Pancreas (tissue), 10 donors: Measurements from ENCODE around the gene PUS3. TPM values are rescaled to one million over a fixed set of nuclear protein-coding genes. Genes with fewer than 3 reads are reported as not detected.

Experiments used
- ATAC-seq, 4 donors: fragments of 200-7000 bp; cut with Tn5 transposase; one replicate each; pipeline versions ENCODE4 v1.8.0 to v1.9.1; 2020; ENCODE audit warnings: mild to moderate bottlenecking in 4 of 4, moderate library complexity in 4 of 4
- DNase-seq, 6 donors: peaks; one replicate each; pipeline ENCODE4 v3.0.0-alpha.2; 2020
- FAIRE-seq: peaks from 2 replicates; lab custom pipeline; 2012; peaks lifted over from hg19 to GRCh38; lab: Jason Lieb, UNC
- H3K27ac ChIP-seq, 4 donors: fragments of 200-600 bp; sonication (generic); 1 replicate in 3 of 4; 2 replicates in 1 of 4; pipeline versions ENCODE4 v1.5.0 to v1.8.0; 2020
- H3K27me3 ChIP-seq, 4 donors: fragments of 200-600 bp; one replicate each; pipeline ENCODE4 v1.8.0; 2021
- H3K36me3 ChIP-seq, 3 donors: fragments of 200-600 bp; sonication (generic) in 1 of 3; one replicate each; pipeline versions ENCODE4 v1.5.0 to v1.8.0; 2020 to 2021
- H3K4me1 ChIP-seq, 3 donors: fragments of 200-600 bp; one replicate each; pipeline ENCODE4 v1.8.0; 2021
- H3K4me3 ChIP-seq, 4 donors: fragments of 200-600 bp; sonication (generic) in 2 of 4; one replicate each; pipeline versions ENCODE4 v1.5.0 to v1.8.0; 2020 to 2021
- H3K9me3 ChIP-seq, 4 donors: fragments of 200-600 bp; one replicate each; pipeline ENCODE4 v1.8.0; 2021
- CTCF ChIP-seq, 4 donors: fragments of 200-600 bp; sonication (generic) in 3 of 4; IDR thresholded peaks; one replicate each; pipeline versions ENCODE4 v1.5.0 to v1.8.0; 2021; ENCODE audit warnings: antibody characterized with exemption in 4 of 4
- WGBS, 2 donors: extraction: QIAGEN DNeasy Blood & Tissue Kit; methylation state at CpG; one replicate each; pipeline ENCODE4 v1.1.7; 2013; 5-methylcytosine and 5-hydroxymethylcytosine counted together
- intact Hi-C, 3 donors: fragments of 100-400 bp; cut with DNase I; formaldehyde crosslinking; loops; one replicate each; pipeline versions ENCODE4 v1.11.1 to v1.14.2; 2022
- polyA plus RNA-seq, 2 donors: library from polyadenylated mRNA; stranded (reverse); fragments of 200-250 nt; gene quantifications; one replicate each; pipeline ENCODE4 v1.2.3, GENCODE V29; 2013
- total RNA-seq, 6 donors: library from RNA; stranded (reverse); fragmentation: NEBNext Ultra II Directional in 4 of 6; extraction: Animal tissue kit (Norgen Biotek cat#: 25700) in 4 of 6; gene quantifications; one replicate each; pipeline versions ENCODE4 v1.2.1 to v1.2.4, GENCODE V29; 2021 to 2023
- donor health status: healthy with polysubstance abuse.
- donor health status: DM: no; HTN: no; CAD: no; lungs with moderate emphysema.
- donor health status: DM: no; HTN: no; CAD: no.
- donor health status: control.
- donor health status: control.
- donor health status: Bipolar disorder and iron deficiency.
- donor health status: DM: yes; HTN: yes; CAD: no.
- donor health status: DM: no; HTN: no; CAD: no.
- donor health status: DM: no; HTN: no; CAD: no.
- donor health status: DM: yes; HTN: yes; CAD: no.

Gene PUS3
- 10 to 100 TPM in 4 of 6 donors, 1 to 10 TPM in 2; 8.9 to 17.9 (median 11.5) TPM for total RNA-seq
- polyA plus RNA-seq = 10 to 100 TPM in 1 of 2 donors, 1 to 10 TPM in 1; 10.0 to 10.6 TPM

GRCh38 chr11:125902927-125903710, at the start of gene PUS3:
PUS3 (minus strand) TSS chr11:125903206; CDS start chr11:125896284, 6,922 bp downstream.
- FAIRE-seq (peak; percentile 67), DNase-seq (peak; percentile 87 to 97 (median 90)), ATAC-seq (peak; percentile 96 to 98 (median 97))
- intact Hi-C loops = no loop called here
- peak within 1 kb of the TSS; percentile 44 to 75 (median 52) for H3K4me3 ChIP-seq
- peak within 1 kb of the TSS; percentile 36 to 83 (median 54) for H3K27ac ChIP-seq
- no peak for TF ChIP-seq CTCF (IDR thresholded peaks at IDR 0.05)
- H3K27me3 ChIP-seq = no peaks in the 10 kb centered on the region
- H3K9me3 ChIP-seq = no peaks in the 10 kb centered on the region
- peaks cover 0 to 12% (median 6%) of the 10 kb centered on the region in 3 donors for H3K4me1 ChIP-seq
- 1 to 2% methylated on average over 31 of the region's 31 CpGs for WGBS, 2 donors
- no peaks in the 10 kb centered on the region for H3K36me3 ChIP-seq

GRCh38 chr11:125952559-125952958, 49.6 kb upstream of the PUS3 start:
- DNase-seq (no peak), FAIRE-seq (no peak), ATAC-seq (peak in 3 of 4 donors; percentile 32 to 58 (median 50))
- intact Hi-C loops = no loop called here
- Histone ChIP-seq H3K9me3 (no peaks in the 10 kb centered on the region), H3K27ac (peak overlapping the region in 3 of 4 donors; percentile 12 to 72 (median 69)), H3K4me1 (peaks cover 0 to 7% (median 7%) of the 10 kb centered on the region in 3 donors), H3K4me3 (no peak overlapping the region), H3K27me3 (no peaks in the 10 kb centered on the region), H3K36me3 (no peaks in the 10 kb centered on the region)
- 20 to 26% methylated on average over 2 of the region's 2 CpGs for WGBS, 2 donors
- TF ChIP-seq CTCF (IDR thresholded peaks at IDR 0.05) = no peak

GRCh38 chr11:125951731-125952130, 48.7 kb upstream of the PUS3 start:
- Histone ChIP-seq H3K36me3 (no peaks in the 10 kb centered on the region), H3K4me3 (no peak overlapping the region), H3K9me3 (no peaks in the 10 kb centered on the region), H3K27me3 (no peaks in the 10 kb centered on the region), H3K4me1 (peaks cover 0 to 7% (median 7%) of the 10 kb centered on the region in 3 donors), H3K27ac (peak overlapping the region; percentile 35 to 72 (median 64))
- FAIRE-seq (no peak), ATAC-seq (no peak), DNase-seq (no peak)
- WGBS, 2 donors = 64 to 72% methylated on average over 11 of the region's 11 CpGs
- intact Hi-C loops = no loop called here
- TF ChIP-seq CTCF (IDR thresholded peaks at IDR 0.05) = no peak

- H3K27me3 ChIP-seq = no peaks in the 10 kb centered on the region
- intact Hi-C loops = no loop called here
- peak overlapping the region; percentile 35 to 72 (median 64) for H3K27ac ChIP-seq
- peaks cover 0 to 7% (median 7%) of the 10 kb centered on the region in 3 donors for H3K4me1 ChIP-seq
- H3K4me3 ChIP-seq = no peak overlapping the region
- peak; percentile 34 to 61 (median 40) for ATAC-seq
- TF ChIP-seq CTCF (IDR thresholded peaks at IDR 0.05) = no peak
- 59 to 65% methylated on average over 15 of the region's 15 CpGs for WGBS, 2 donors
- no peaks in the 10 kb centered on the region for H3K9me3 ChIP-seq
- no peaks in the 10 kb centered on the region for H3K36me3 ChIP-seq
- no peak for FAIRE-seq
- peak in 4 of 6 donors; percentile 31 to 75 (median 40) for DNase-seq
Observed at GRCh38 chr11:125950696-125951651, 48.0 kb upstream of the PUS3 start.
